Sigmoid colon (tissue), 4 donors: ENCODE results near the gene TDRD9.

Source experiments
- EP300 ChIP-seq, 4 donors: sonication (generic); formaldehyde crosslinking; IDR thresholded peaks; one replicate each; pipeline ENCODE4 v1.6.1; 2017; ENCODE audit warnings: antibody characterized with exemption in 4 of 4
- POLR2A ChIP-seq, 2 donors: fragments of 450-650 bp; IDR thresholded peaks; one replicate each; pipeline ENCODE4 v1.6.1; 2016; ENCODE audit warnings: antibody characterized with exemption in 2 of 2, mild to moderate bottlenecking in 2 of 2, moderate library complexity in 2 of 2
- TF ChIP-seq, protein P1 (sequence below), 4 experiments: fragments of 450-650 bp in 3 of 4; fragments of 200-600 bp in 1 of 4; IDR thresholded peaks; one replicate each; pipeline ENCODE4 v1.5.1; 2016 to 2019; ENCODE audit warnings: antibody characterized with exemption in 4 of 4, mild to moderate bottlenecking in 3 of 4, moderate library complexity in 2 of 4

DNA sequence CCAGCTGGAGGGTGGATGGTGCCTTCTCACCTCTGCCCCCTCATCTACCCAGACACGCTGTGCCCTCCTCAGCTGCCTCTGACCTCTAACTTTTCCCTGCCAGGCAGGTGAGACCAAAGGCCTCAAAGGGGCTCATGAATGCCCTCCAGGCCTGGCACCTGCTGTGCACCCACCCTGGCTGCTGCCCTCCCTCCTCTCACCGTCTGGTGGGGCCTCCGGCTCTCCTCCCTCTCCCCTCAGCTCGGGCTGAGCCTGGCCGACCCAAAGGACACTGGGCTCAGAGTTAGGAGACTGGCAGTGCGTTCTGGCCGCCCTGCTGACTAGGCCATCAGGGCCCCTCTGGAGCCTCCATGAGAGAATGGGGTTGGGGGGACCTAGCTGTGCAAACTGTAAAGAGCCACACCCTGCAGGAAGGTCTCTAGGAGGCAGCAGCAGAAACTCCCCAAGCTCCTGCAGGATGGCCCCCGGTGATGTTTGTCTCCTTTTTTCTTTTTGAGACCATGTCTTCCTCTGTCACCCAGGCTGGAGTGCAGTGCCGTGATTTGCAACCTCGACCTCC, 40.6 kb upstream of the TDRD9 start:
- TF ChIP-seq POLR2A (IDR thresholded peaks at IDR 0.05) (no peak), EP300 (IDR thresholded peaks at IDR 0.05) (no peak)
- TF ChIP-seq, protein P1, sequence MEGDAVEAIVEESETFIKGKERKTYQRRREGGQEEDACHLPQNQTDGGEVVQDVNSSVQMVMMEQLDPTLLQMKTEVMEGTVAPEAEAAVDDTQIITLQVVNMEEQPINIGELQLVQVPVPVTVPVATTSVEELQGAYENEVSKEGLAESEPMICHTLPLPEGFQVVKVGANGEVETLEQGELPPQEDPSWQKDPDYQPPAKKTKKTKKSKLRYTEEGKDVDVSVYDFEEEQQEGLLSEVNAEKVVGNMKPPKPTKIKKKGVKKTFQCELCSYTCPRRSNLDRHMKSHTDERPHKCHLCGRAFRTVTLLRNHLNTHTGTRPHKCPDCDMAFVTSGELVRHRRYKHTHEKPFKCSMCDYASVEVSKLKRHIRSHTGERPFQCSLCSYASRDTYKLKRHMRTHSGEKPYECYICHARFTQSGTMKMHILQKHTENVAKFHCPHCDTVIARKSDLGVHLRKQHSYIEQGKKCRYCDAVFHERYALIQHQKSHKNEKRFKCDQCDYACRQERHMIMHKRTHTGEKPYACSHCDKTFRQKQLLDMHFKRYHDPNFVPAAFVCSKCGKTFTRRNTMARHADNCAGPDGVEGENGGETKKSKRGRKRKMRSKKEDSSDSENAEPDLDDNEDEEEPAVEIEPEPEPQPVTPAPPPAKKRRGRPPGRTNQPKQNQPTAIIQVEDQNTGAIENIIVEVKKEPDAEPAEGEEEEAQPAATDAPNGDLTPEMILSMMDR (IDR thresholded peaks at IDR 0.05), result no peak
